Measurements from ENCODE around the gene PTPRN2.
A peak's percentile ranks its signal among the peaks of the same experiment; 100 is the strongest.

PTPRN2 gene

GRCh38 chr7:158030566-158030965 lies 557.1 kb downstream of the PTPRN2 start:
- no peak overlapping the region for H2BK5ac ChIP-seq (ENCODE audit: low read length)
- H4K8ac ChIP-seq (ENCODE audit: low read depth, low read length) = no peak overlapping the region

GRCh38 chr7:158030071-158030470 lies 557.6 kb downstream of the PTPRN2 start:
- H4K91ac ChIP-seq (ENCODE audit: low read depth, low read length, poor library complexity) = no peak overlapping the region
- H3K4me3 ChIP-seq (ENCODE audit: low read length in 2 of 2) = no peak overlapping the region
- no peaks in the 10 kb centered on the region for H3K36me3 ChIP-seq (replicated peaks in 1 of 2; ENCODE audit: control insufficient read depth in 2 of 2, insufficient read depth in 2 of 2, low read length in 2 of 2)
- H3K14ac ChIP-seq (ENCODE audit: low read length) = no peak overlapping the region
- no peak overlapping the region for H3K27ac ChIP-seq (replicated peaks; ENCODE audit: low read length)
- H2BK5ac ChIP-seq (ENCODE audit: low read length) = no peak overlapping the region
- no peak overlapping the region for H2BK120ac ChIP-seq (ENCODE audit: low read depth, low read length)
- peaks cover 0 to 21% (median 0%) of the 10 kb centered on the region in 3 experiments for H3K27me3 ChIP-seq (ENCODE audit: control insufficient read depth in 3 of 3, insufficient read depth in 3 of 3, low read depth in 1 of 3, low read length in 3 of 3)
- H2BK12ac ChIP-seq (ENCODE audit: low read length) = no peak overlapping the region
- no peak overlapping the region for H3K9ac ChIP-seq (ENCODE audit: low read depth, low read length, poor library complexity)
- DNase-seq (ENCODE audit: low spot score) = no peak
- peaks cover 7 to 27% of the 10 kb centered on the region in 2 donors for H3K4me1 ChIP-seq (ENCODE audit: control insufficient read depth in 2 of 2, insufficient read depth in 1 of 2, low read depth in 1 of 2, low read length in 2 of 2)
- H2AFZ ChIP-seq (ENCODE audit: low read length) = no peak overlapping the region
- no peak overlapping the region for H3K23ac ChIP-seq (ENCODE audit: low read depth, low read length, poor library complexity)
- WGBS, 2 donors (ENCODE audit: extremely low coverage in 2 of 2, insufficient read length in 2 of 2, insufficient replicate concordance in 1 of 2) = no CpG with 5 or more reads among the region's 10 CpGs
- no peak overlapping the region for H3K4me2 ChIP-seq (ENCODE audit: insufficient read depth, low read length, poor library complexity, severe bottlenecking)
- H3K79me1 ChIP-seq (ENCODE audit: low read depth, low read length) = no peaks in the 10 kb centered on the region
- H2BK15ac ChIP-seq (ENCODE audit: low read length) = peak overlapping the region; percentile 41
- peak overlapping the region; percentile 78 for H3K18ac ChIP-seq (ENCODE audit: low read length)
- H4K8ac ChIP-seq (ENCODE audit: low read depth, low read length) = no peak overlapping the region
- H3K4ac ChIP-seq (ENCODE audit: low read length) = no peak overlapping the region
- no peak overlapping the region for H2AK5ac ChIP-seq (ENCODE audit: low read depth, low read length)
- peaks cover 8 to 14% of the 10 kb centered on the region in 2 donors for H3K9me3 ChIP-seq (replicated peaks in 1 of 2; ENCODE audit: control insufficient read depth in 2 of 2, insufficient read depth in 1 of 2, low read depth in 1 of 2, low read length in 2 of 2)

More at GRCh38 chr7:158030566-158030965, 557.1 kb downstream of the PTPRN2 start:
- Histone ChIP-seq H3K4ac (ENCODE audit: low read length) (no peak overlapping the region), H2AK5ac (ENCODE audit: low read depth, low read length) (peak overlapping the region; percentile 59), H3K79me1 (ENCODE audit: low read depth, low read length) (no peaks in the 10 kb centered on the region), H3K18ac (ENCODE audit: low read length) (peak overlapping the region; percentile 86), H3K9ac (ENCODE audit: low read depth, low read length, poor library complexity) (no peak overlapping the region), H3K4me1 (ENCODE audit: control insufficient read depth in 2 of 2, insufficient read depth in 1 of 2, low read depth in 1 of 2, low read length in 2 of 2) (peaks cover 7 to 26% of the 10 kb centered on the region in 2 donors), H3K27ac (replicated peaks; ENCODE audit: low read length) (no peak overlapping the region), H3K36me3 (replicated peaks in 1 of 2; ENCODE audit: control insufficient read depth in 2 of 2, insufficient read depth in 2 of 2, low read length in 2 of 2) (no peaks in the 10 kb centered on the region), H4K91ac (ENCODE audit: low read depth, low read length, poor library complexity) (no peak overlapping the region), H3K4me3 (ENCODE audit: low read length in 2 of 2) (no peak overlapping the region), H2BK15ac (ENCODE audit: low read length) (peak overlapping the region; percentile 41), H3K4me2 (ENCODE audit: insufficient read depth, low read length, poor library complexity, severe bottlenecking) (no peak overlapping the region), H3K9me3 (replicated peaks in 1 of 2; ENCODE audit: control insufficient read depth in 2 of 2, insufficient read depth in 1 of 2, low read depth in 1 of 2, low read length in 2 of 2) (peaks cover 8 to 14% of the 10 kb centered on the region in 2 donors), H3K27me3 (ENCODE audit: control insufficient read depth in 3 of 3, insufficient read depth in 3 of 3, low read depth in 1 of 3, low read length in 3 of 3) (peaks cover 0 to 21% (median 0%) of the 10 kb centered on the region in 3 experiments), H2AFZ (ENCODE audit: low read length) (no peak overlapping the region), H2BK12ac (ENCODE audit: low read length) (peak overlapping the region; percentile 95), H3K14ac (ENCODE audit: low read length) (no peak overlapping the region), H2BK120ac (ENCODE audit: low read depth, low read length) (peak overlapping the region; percentile 27), H3K23ac (ENCODE audit: low read depth, low read length, poor library complexity) (no peak overlapping the region)
- DNase-seq (ENCODE audit: low spot score) = no peak
- no CpG with 5 or more reads among the region's 11 CpGs for WGBS, 2 donors (ENCODE audit: extremely low coverage in 2 of 2, insufficient read length in 2 of 2, insufficient replicate concordance in 1 of 2)

- no CpG with 5 or more reads among the region's 5 CpGs for WGBS, 2 donors (ENCODE audit: extremely low coverage in 2 of 2, insufficient read length in 2 of 2, insufficient replicate concordance in 1 of 2)
- Histone ChIP-seq H3K9ac (ENCODE audit: low read depth, low read length, poor library complexity) (no peak overlapping the region), H2BK120ac (ENCODE audit: low read depth, low read length) (no peak overlapping the region), H2BK12ac (ENCODE audit: low read length) (no peak overlapping the region), H2AK5ac (ENCODE audit: low read depth, low read length) (no peak overlapping the region), H3K4me3 (ENCODE audit: low read length in 2 of 2) (no peak overlapping the region), H3K23ac (ENCODE audit: low read depth, low read length, poor library complexity) (no peak overlapping the region), H3K36me3 (replicated peaks in 1 of 2; ENCODE audit: control insufficient read depth in 2 of 2, insufficient read depth in 2 of 2, low read length in 2 of 2) (no peaks in the 10 kb centered on the region), H3K18ac (ENCODE audit: low read length) (no peak overlapping the region), H4K8ac (ENCODE audit: low read depth, low read length) (no peak overlapping the region), H3K14ac (ENCODE audit: low read length) (no peak overlapping the region), H2BK15ac (ENCODE audit: low read length) (no peak overlapping the region), H3K4me2 (ENCODE audit: insufficient read depth, low read length, poor library complexity, severe bottlenecking) (no peak overlapping the region), H3K27ac (replicated peaks; ENCODE audit: low read length) (no peak overlapping the region), H2BK5ac (ENCODE audit: low read length) (peak overlapping the region; percentile 16), H3K4me1 (ENCODE audit: control insufficient read depth in 2 of 2, insufficient read depth in 1 of 2, low read depth in 1 of 2, low read length in 2 of 2) (peaks cover 7 to 30% of the 10 kb centered on the region in 2 donors), H2AFZ (ENCODE audit: low read length) (no peak overlapping the region), H3K4ac (ENCODE audit: low read length) (no peak overlapping the region), H3K27me3 (ENCODE audit: control insufficient read depth in 3 of 3, insufficient read depth in 3 of 3, low read depth in 1 of 3, low read length in 3 of 3) (peaks cover 0 to 21% (median 0%) of the 10 kb centered on the region in 3 experiments), H3K9me3 (replicated peaks in 1 of 2; ENCODE audit: control insufficient read depth in 2 of 2, insufficient read depth in 1 of 2, low read depth in 1 of 2, low read length in 2 of 2) (peaks cover 8 to 11% of the 10 kb centered on the region in 2 donors), H3K79me1 (ENCODE audit: low read depth, low read length) (no peaks in the 10 kb centered on the region), H4K91ac (ENCODE audit: low read depth, low read length, poor library complexity) (no peak overlapping the region)
- DNase-seq (ENCODE audit: low spot score) = no peak
Observed at GRCh38 chr7:158029509-158029908, 558.1 kb downstream of the PTPRN2 start.

- H2AFZ ChIP-seq (ENCODE audit: low read length) = no peak overlapping the region
- DNase-seq (ENCODE audit: low spot score) = no peak
- WGBS, 2 donors (ENCODE audit: extremely low coverage in 2 of 2, insufficient read length in 2 of 2, insufficient replicate concordance in 1 of 2) = no CpG with 5 or more reads among the region's 22 CpGs
Observed at GRCh38 chr7:158028971-158029370, 558.7 kb downstream of the PTPRN2 start.

More at GRCh38 chr7:158028971-158029370, 558.7 kb downstream of the PTPRN2 start:
- H3K4me3 ChIP-seq (ENCODE audit: low read length in 2 of 2) = no peak overlapping the region
- no peak overlapping the region for H3K23ac ChIP-seq (ENCODE audit: low read depth, low read length, poor library complexity)
- no peak overlapping the region for H3K27ac ChIP-seq (replicated peaks; ENCODE audit: low read length)
- H2BK15ac ChIP-seq (ENCODE audit: low read length) = peak overlapping the region; percentile 76
- H2BK5ac ChIP-seq (ENCODE audit: low read length) = no peak overlapping the region
- H3K4ac ChIP-seq (ENCODE audit: low read length) = no peak overlapping the region
- peak overlapping the region; percentile 30 for H2AK5ac ChIP-seq (ENCODE audit: low read depth, low read length)
- no peak overlapping the region for H3K9ac ChIP-seq (ENCODE audit: low read depth, low read length, poor library complexity)
- no peak overlapping the region for H4K8ac ChIP-seq (ENCODE audit: low read depth, low read length)
- H3K14ac ChIP-seq (ENCODE audit: low read length) = no peak overlapping the region
- peaks cover 0 to 22% (median 0%) of the 10 kb centered on the region in 3 experiments for H3K27me3 ChIP-seq (ENCODE audit: control insufficient read depth in 3 of 3, insufficient read depth in 3 of 3, low read depth in 1 of 3, low read length in 3 of 3)
- H3K18ac ChIP-seq (ENCODE audit: low read length) = no peak overlapping the region
- H4K91ac ChIP-seq (ENCODE audit: low read depth, low read length, poor library complexity) = no peak overlapping the region
- peak overlapping the region; percentile 82 for H2BK120ac ChIP-seq (ENCODE audit: low read depth, low read length)
- no peaks in the 10 kb centered on the region for H3K79me1 ChIP-seq (ENCODE audit: low read depth, low read length)
- H3K9me3 ChIP-seq (replicated peaks in 1 of 2; ENCODE audit: control insufficient read depth in 2 of 2, insufficient read depth in 1 of 2, low read depth in 1 of 2, low read length in 2 of 2) = peaks cover 6 to 9% of the 10 kb centered on the region in 2 donors
- no peak overlapping the region for H2BK12ac ChIP-seq (ENCODE audit: low read length)
- no peak overlapping the region for H3K4me2 ChIP-seq (ENCODE audit: insufficient read depth, low read length, poor library complexity, severe bottlenecking)
- H3K36me3 ChIP-seq (replicated peaks in 1 of 2; ENCODE audit: control insufficient read depth in 2 of 2, insufficient read depth in 2 of 2, low read length in 2 of 2) = no peaks in the 10 kb centered on the region
- peaks cover 7 to 30% of the 10 kb centered on the region in 2 donors for H3K4me1 ChIP-seq (ENCODE audit: control insufficient read depth in 2 of 2, insufficient read depth in 1 of 2, low read depth in 1 of 2, low read length in 2 of 2)
